HEK293T (cell line): ENCODE measurements around the gene KRTAP2-3.

Experiments used
- ARNT ChIP-seq: fragments of 450-650 bp; IDR thresholded peaks from 2 replicates; pipeline ENCODE4 v1.6.1; 2017; ENCODE audit warnings: mild to moderate bottlenecking
- BHLHE40 ChIP-seq: fragments of 450-650 bp; IDR thresholded peaks from 2 replicates; pipeline ENCODE4 v1.6.1; 2016; ENCODE audit warnings: mild to moderate bottlenecking, moderate library complexity, borderline replicate concordance
- ELF4 ChIP-seq: fragments of 450-650 bp; IDR thresholded peaks from 2 replicates; pipeline ENCODE4 v1.6.1; 2017; ENCODE audit warnings: antibody characterized with exemption
- FOXK2 ChIP-seq: fragments of 450-650 bp; IDR thresholded peaks from 2 replicates; pipeline ENCODE4 v1.6.1; 2016; ENCODE audit warnings: mild to moderate bottlenecking
- FOXM1 ChIP-seq: fragments of 450-650 bp; IDR thresholded peaks from 2 replicates; pipeline ENCODE4 v1.6.1; 2017; ENCODE audit warnings: mild to moderate bottlenecking, borderline replicate concordance
- L3MBTL2 ChIP-seq: fragments of 450-650 bp; conservative IDR thresholded peaks from 2 replicates; pipeline ENCODE4 v1.6.1; 2016; ENCODE audit warnings: mild to moderate bottlenecking
- NFRKB ChIP-seq: fragments of 450-650 bp; IDR thresholded peaks from 2 replicates; pipeline ENCODE4 v1.6.1; 2016; ENCODE audit warnings: mild to moderate bottlenecking, moderate library complexity
- SP1 ChIP-seq: fragments of 450-650 bp; IDR thresholded peaks from 2 replicates; pipeline ENCODE4 v1.6.1; 2017
- SUZ12 ChIP-seq: fragments of 450-650 bp; IDR thresholded peaks from 2 replicates; pipeline ENCODE4 v1.6.1; 2016; ENCODE audit warnings: mild to moderate bottlenecking
- TARDBP ChIP-seq: fragments of 450-650 bp; IDR thresholded peaks from 2 replicates; pipeline ENCODE4 v1.6.1; 2016

DNA sequence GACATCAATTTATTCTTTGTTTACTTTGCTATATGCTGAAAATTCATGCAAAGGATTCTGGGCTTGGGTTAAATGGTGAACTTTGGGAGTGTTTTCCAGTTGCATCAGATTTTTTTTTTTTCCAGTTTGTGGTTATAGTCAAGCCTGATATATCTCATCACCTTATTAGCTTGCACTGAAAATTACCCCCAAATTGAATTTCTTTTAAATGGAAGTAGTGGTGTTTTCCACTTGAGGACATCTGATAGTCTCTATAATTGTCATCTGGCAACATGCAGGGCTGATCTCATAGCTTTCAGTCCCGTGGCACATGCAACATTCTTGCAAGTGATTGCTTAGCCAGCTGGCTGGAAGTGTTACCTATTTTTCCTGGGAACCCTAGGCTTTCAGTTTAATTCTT, 46.3 kb downstream of the KRTAP2-3 start:
- TF ChIP-seq BHLHE40 (no peak), ARNT (no peak), SP1 (no peak), L3MBTL2 (no peak), NFRKB (no peak), FOXM1 (no peak), ELF4 (no peak), SUZ12 (no peak), FOXK2 (no peak), TARDBP (no peak)
